HCT116 (cell line): ENCODE results near the gene ZDHHC22.

Experiments
- CTCF ChIP-seq, 3 experiments: fragments of 200-600 bp in 1 of 3; sonication (generic) in 1 of 3; IDR thresholded peaks in 2 of 3; conservative IDR thresholded peaks in 1 of 3; 2 replicates each; pipeline ENCODE4 v1.5.1; 2012 to 2017; ENCODE audit warnings: low read depth in 2 of 3, low read length in 2 of 3, antibody characterized with exemption in 1 of 3, borderline replicate concordance in 1 of 3, control low read depth in 1 of 3, mild to moderate bottlenecking in 1 of 3, mixed read lengths in 1 of 3, mixed run types in 1 of 3, moderate library complexity in 1 of 3; ENCODE audit not compliant: insufficient read depth in 1 of 3
- EZH2 ChIP-seq: fragments of 200-600 bp; sonication (generic); IDR thresholded peaks from 2 replicates; pipeline ENCODE4 v1.6.1; 2017; ENCODE audit warnings: antibody characterized with exemption, mixed run types
- POLR2A ChIP-seq: IDR thresholded peaks from 2 replicates; pipeline ENCODE4 v1.7.0; 2011; ENCODE audit warnings: borderline replicate concordance; ENCODE audit not compliant: insufficient read depth, insufficient read length; ENCODE audit errors: extremely low read depth
- POLR2AphosphoS5 ChIP-seq: IDR thresholded peaks from 2 replicates; pipeline ENCODE4 v1.6.1; 2011; ENCODE audit warnings: mild to moderate bottlenecking, low read depth, low read length, moderate library complexity
- RAD21 ChIP-seq: IDR thresholded peaks from 2 replicates; pipeline ENCODE4 v1.6.1; 2012; ENCODE audit warnings: low read depth, mild to moderate bottlenecking
- SP1 ChIP-seq: IDR thresholded peaks from 2 replicates; pipeline ENCODE4 v1.6.1; 2012; ENCODE audit warnings: low read depth
- TCF7L2 ChIP-seq: IDR thresholded peaks from 2 replicates; pipeline ENCODE4 v1.7.0; 2011; ENCODE audit warnings: borderline replicate concordance, inconsistent platforms; ENCODE audit not compliant: insufficient read depth, insufficient read length; ENCODE audit errors: extremely low read depth
- YY1 ChIP-seq: IDR thresholded peaks from 2 replicates; pipeline ENCODE4 v1.6.1; 2011; ENCODE audit warnings: low read length, low read depth, moderate library complexity, mild to moderate bottlenecking; ENCODE audit not compliant: insufficient replicate concordance; ENCODE audit errors: extremely low read depth

- TF ChIP-seq TCF7L2 = no peak
- TF ChIP-seq CTCF (IDR thresholded peaks at IDR 0.05 in 2 of 3, conservative IDR thresholded peaks at IDR 0.05 in 1 of 3; ENCODE audit: borderline replicate concordance in 1 of 3, insufficient read depth in 1 of 3, low read depth in 2 of 3, low read length in 2 of 3) = no peak
- no peak for TF ChIP-seq RAD21
- no peak for TF ChIP-seq SP1
- TF ChIP-seq EZH2 = no peak
- no peak for TF ChIP-seq POLR2AphosphoS5
- no peak for TF ChIP-seq YY1
- no peak for TF ChIP-seq POLR2A
Measured at GRCh38 chr14:77158882-77159255, 17.3 kb upstream of the ZDHHC22 start.
